DMS153 treated with DMSO at 0.1 percent for 48 hours (cell line): ENCODE measurements around the gene MOBP.
"Not testable (repeated sequence)": the region's sequence is repeated elsewhere in the genome, so short reads cannot be mapped to it uniquely, and the experiment has no call there.

Experiments
- DNase-seq: peaks from one replicate; lab custom pipeline; 2025; ENCODE audit not compliant: unreplicated experiment; lab: John Stamatoyannopoulos, UW

MOBP gene, protein sequence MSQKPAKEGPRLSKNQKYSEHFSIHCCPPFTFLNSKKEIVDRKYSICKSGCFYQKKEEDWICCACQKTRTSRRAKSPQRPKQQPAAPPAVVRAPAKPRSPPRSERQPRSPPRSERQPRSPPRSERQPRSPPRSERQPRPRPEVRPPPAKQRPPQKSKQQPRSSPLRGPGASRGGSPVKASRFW

DNA sequence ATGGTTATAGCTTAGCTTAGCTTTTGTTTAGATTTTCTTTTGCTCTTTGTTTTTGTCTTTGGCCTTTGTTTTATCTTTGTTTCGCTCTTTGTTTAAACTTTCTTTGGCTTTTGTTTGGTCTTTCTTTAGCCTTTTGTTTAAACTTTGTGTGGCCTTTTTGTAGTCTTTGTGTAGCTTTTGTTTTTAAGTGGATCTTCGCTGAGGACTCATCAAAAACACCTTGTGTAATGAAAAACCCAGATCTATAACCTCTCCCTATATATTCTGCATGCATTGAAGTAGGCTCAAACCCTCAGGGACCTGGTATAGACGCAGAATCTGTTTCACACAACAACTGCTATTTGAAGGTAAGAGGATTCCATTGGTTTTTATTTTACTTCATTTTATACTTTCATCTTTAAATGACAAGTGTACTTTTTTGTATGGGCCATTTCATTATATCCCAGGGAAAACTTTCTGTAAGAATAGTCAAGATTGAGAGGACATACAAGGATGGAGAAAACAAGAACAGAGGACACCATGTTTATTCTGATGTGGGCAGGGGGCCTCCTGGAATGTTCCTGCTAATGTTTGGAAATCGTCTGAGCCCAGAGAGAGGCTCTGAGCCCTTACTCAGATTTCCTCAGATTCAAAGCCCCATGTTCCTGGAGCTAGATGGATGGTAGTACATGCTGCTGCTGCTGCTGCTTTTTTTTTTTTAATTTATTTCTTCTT is at the start of gene MOBP:
TSS of gene MOBP (plus strand) at position 287 of the 714 bp plus-strand sequence. CDS start 34,390 bp downstream, outside the sequence.
- no peak for DNase-seq

GRCh38 chr3:39418556-39419225 is 48.8 kb upstream of the MOBP start:
- DNase-seq: not testable (repeated sequence)

DNA sequence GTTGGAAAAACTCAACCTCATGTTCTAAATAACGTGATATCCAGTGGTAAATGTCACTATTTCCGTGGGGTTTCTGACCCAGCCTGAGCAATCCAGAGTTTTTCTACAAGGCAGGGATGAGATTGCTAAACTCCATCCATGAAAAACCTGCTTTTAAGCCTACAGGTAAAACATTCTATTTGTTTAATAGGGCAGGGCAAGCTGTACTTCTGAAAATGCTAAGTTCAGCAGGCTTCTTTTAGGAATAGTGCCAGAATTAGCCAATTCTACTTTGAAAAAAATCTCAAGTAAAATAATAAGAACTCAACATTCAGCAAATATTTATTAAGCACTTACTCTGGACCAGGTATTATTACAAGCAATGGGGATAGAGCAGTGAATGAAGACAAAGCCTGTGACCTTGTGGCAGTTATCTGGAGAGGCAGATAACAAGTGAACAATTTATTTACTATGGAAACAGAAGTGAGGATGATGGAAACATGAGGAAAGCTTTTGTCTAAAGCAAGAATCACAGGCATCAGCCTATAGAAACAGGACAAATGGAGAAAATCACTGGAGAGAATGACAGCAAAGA is 47.7 kb upstream of the MOBP start:
- no peak for DNase-seq

DNA sequence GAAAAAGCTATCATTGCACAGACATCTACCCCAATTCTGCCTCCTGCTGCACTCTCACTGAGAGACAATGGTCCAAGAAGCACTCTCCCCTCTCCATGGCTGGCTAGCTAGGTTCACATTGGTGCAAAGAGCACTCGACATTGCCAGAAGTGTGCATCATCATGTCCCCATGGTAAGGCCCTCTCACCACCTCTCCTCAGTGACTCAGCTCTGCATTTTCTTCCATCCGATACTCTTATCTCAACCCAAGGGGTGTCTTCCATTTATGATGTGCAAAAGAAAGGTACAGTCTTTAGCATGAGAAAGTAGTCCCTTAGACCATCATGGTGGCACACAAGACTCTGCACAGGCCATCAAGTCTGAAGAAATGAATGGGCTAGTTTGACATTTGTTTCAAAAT is 46.9 kb upstream of the MOBP start:
- DNase-seq: no peak

GRCh38 chr3:39423436-39423970 is 44.0 kb upstream of the MOBP start:
- no peak for DNase-seq

GRCh38 chr3:39426312-39426711 is 41.2 kb upstream of the MOBP start:
- no peak for DNase-seq

GRCh38 chr3:39427506-39427905 is 40.0 kb upstream of the MOBP start:
- DNase-seq: no peak

DNA sequence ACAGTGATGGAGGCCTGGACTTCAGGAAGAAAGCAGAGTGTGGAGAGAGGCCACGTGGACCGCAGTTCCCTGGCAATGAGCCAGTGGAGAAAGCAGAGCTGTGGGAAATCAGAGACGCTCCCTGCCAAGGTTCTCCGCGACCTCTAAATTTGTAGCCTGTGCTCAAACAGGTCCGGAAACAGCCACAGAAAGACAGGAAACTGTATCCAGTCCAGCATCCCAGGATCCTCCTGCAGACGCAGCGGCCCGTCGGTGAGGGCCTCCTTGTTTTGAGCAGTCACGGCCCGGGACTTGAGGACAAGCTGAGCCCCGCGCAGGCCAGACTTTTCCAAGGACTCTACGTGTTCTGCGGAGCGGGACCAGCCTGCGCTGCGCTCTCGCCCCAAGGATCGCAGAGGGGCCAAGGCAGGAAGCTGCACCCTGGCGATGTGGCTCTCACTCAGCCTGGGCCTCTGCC is 38.7 kb upstream of the MOBP start:
- DNase-seq: no peak

DNA sequence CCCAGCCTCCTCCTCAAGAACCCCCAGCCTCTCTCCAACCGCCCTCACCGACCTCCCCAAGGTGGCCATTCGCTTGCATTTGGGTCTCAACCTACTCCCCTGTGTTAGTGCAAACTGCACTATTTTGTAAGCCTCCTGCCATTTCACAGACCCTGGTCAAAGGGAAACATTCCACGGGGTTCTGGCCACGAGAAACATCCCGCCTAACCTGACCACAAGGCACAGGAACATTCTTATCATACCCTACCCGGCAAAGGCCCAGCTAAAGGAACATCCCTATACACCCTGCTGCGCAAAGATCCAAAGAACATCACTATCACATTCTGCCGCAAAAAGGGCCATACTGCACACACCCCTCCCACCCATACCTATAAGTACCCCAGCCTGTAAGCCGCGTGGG is 38.0 kb upstream of the MOBP start:
- DNase-seq: no peak

- no peak for DNase-seq
Measured at GRCh38 chr3:39432342-39432741, 35.1 kb upstream of the MOBP start.

DNA sequence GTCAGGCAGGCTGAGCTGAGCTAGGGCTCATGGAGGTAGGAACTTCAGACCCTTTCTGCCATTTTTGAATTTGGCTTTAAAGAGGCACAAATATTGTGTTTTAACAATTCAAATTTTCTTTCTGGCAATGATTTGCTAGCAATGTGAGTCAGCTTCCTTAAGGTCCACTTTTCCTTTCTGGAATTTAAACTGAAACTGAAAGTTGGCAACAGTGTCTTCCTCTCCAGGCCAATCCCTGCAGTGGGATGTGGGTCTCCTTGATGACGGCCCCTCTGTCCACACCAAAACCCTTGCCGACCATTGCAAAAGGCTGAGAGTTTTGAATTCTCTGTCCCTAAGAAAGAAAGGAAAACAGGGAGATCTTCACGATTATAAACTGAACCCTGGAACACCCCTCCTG is 33.8 kb upstream of the MOBP start:
- no peak for DNase-seq

DNA sequence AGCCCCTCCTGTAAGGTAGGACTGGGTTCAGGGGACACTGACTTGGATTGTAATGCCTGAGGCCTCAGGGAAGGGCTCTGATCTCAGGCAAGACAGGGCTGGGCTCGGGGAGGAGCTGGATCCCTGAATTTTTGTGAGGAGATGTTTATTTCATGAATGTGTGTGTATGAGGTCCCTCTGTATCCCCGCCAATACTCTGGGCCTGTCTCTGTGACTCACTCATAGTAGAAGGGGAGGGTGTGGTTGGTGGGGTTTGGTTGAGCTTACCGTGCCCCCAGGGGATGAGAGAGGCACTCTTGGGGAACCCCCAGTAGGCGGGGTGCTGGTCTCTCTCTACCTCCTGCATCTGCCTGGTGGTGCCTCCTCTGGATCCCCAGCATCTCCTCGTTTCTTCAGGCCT is 32.9 kb upstream of the MOBP start:
- no peak for DNase-seq

DNA sequence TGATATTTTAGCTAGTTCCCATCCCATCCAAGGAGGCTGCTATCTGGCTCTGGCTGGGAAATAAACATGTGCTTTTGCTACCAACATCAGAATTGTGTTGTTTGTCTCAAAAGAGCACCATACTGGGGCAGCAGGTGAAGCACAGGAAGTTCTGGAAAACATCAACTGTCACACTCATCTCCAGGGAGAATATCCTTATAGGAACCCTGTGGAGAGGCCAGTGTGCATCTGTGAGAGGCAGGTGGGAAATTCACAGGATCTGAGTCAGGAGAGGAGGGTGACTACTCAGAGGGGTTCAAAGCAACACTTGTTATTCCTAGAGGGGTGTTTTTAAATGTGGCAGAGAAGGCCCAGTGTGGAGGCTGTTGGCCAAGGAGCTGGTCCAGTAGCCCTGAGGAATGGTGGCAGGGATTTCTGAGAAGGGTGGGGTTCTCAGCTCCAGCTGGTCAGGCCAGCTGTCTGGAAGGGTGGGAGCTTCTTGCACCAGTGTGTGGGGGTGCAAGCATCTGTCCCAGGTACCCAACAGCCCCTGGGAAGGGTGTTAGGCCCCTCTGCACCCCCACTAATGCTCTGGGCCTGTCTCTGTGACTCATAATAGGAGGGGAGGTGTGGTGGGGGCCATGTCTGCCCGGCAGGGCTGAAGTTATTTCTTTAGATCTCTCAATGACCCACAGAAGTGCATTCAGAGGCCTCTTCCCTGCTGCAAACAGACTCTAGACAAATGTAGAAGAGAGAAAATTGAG is 32.3 kb upstream of the MOBP start:
- DNase-seq: no peak

DNA sequence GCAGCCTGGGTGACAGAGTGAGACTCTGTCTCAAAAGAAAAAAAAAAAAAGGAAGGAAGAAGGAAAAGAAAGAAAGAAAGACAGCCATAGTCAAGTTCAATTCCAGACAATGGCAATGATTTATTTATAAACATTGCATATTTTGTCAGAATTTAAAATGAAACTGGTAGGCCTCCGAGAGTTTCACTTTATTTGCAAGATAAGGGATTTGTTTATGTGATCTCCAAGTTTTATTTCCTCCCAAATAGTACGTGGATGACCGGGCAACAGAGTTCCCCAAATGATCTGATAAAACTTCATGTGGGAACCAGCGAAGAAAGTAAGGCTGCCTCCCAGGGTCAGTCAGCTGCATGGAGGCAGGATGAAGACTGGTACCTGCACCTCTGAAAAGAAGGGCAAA is 28.6 kb upstream of the MOBP start:
- no peak for DNase-seq

DNA sequence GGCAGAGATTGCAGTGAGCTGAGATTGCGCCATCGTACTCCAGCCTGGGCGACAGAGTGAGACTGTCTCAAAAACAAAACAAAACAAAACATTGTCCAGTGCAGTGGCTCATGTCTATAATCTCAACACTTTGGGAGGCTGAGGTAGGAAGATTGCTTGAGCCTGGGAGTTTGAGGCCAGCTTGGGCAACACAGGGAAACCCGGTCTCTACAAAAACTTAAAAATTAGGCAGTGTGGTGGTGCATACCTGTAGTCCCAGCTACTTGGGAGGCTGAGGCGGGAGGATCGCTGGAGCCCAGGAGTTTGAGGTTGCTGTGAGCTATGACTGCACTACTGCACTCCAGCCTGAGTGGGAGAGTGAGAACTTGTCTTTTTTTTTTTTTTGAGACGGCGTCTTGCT is 27.2 kb upstream of the MOBP start:
- DNase-seq: no peak

DNA sequence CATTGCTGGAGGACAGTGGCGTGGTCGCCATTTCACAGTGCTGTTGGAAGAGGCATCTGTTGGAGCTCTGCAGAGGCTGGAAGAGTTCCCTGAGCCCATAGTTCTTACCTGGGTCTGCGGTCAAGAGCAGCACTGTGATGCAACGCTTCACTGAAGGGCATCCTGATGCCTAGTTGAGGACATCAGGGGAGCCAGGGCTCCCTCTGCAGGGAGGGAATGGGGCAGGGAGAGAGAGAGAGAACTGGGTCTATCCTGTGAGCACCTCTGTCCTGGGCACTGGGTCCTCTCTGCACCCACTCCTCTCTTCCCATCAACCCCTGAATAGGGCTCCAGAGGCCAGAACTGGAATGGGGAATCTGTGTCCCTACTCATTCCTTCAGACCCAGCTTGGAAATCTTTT is 23.9 kb upstream of the MOBP start:
- DNase-seq: no peak

GRCh38 chr3:39445927-39446326 is 21.6 kb upstream of the MOBP start:
- no peak for DNase-seq

- no peak for DNase-seq
Measured at GRCh38 chr3:39446444-39446843, 21.0 kb upstream of the MOBP start.

GRCh38 chr3:39447637-39448483 is 19.6 kb upstream of the MOBP start:
- DNase-seq: peak; percentile 36
